IPS DF 6.9 (cell line): ENCODE measurements around the gene ENTPD1.

Experiments
- DNase-seq: peaks from one replicate; pipeline ENCODE4 v3.0.0-alpha.2; 2013; ENCODE audit warnings: low read depth, low spot score
- H3K27ac ChIP-seq: one replicate; pipeline ENCODE4 v1.5.1; 2013; ENCODE audit warnings: low read length, control low read depth
- H3K27me3 ChIP-seq: 2 replicates; pipeline ENCODE4 v1.6.1; 2013; ENCODE audit warnings: mild to moderate bottlenecking, low read length; ENCODE audit not compliant: control insufficient read depth, insufficient read depth
- H3K36me3 ChIP-seq: 2 replicates; pipeline ENCODE4 v1.6.1; 2013; ENCODE audit warnings: low read length; ENCODE audit not compliant: control insufficient read depth, insufficient read depth
- H3K4me1 ChIP-seq: 2 replicates; pipeline ENCODE4 v1.6.1; 2013; ENCODE audit warnings: low read length; ENCODE audit not compliant: control insufficient read depth, insufficient read depth
- H3K4me3 ChIP-seq: 2 replicates; pipeline ENCODE4 v1.5.1; 2013; ENCODE audit warnings: mild to moderate bottlenecking, low read length
- H3K9me3 ChIP-seq: 2 replicates; pipeline ENCODE4 v1.6.1; 2013; ENCODE audit warnings: low read length, inconsistent platforms; ENCODE audit not compliant: control insufficient read depth, insufficient read depth
- WGBS: extraction: QIAGEN DNeasy Blood & Tissue Kit; methylation state at CpG from one replicate; pipeline ENCODE4 v1.1.7; 2013; ENCODE audit warnings: mixed read lengths, missing lambda C conversion rate; ENCODE audit not compliant: insufficient read length, insufficient coverage; 5-methylcytosine and 5-hydroxymethylcytosine counted together

Gene ENTPD1

DNA sequence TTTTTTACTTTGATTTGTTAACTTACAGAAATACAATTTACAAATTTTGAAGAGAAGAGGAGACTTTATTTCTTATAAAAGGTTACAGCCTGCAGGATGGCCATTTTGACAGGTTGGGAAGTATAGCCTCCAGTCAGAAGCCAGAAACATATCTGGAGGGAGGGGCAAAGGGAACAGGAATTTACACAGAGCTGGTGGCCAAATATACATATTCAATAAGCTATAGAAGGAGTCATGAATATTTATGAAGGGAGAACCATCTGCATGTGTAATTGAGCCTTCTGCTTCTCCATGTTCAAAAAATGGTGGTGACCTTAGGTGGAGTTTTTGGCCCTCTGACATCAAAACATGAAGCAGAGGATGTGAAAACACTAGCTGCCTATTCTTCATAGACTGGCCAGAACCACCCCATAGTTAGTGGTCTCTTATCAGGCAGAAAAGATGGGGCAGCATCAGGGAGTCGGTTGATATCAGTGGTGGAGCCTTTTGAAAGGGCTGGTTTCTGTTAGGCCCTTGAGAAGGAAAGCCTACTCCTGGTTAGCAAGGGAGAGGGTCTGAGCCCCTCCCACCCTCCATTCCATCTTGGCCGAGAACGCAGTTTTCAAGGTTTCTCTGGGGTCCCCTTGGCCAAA lies 57.2 kb downstream of the ENTPD1 start:
- H3K36me3 ChIP-seq: no peaks in the 10 kb centered on the region
- H3K9me3 ChIP-seq: no peaks in the 10 kb centered on the region
- no peak for DNase-seq
- no peaks in the 10 kb centered on the region for H3K27me3 ChIP-seq
- H3K4me1 ChIP-seq: no peaks in the 10 kb centered on the region
- H3K4me3 ChIP-seq: no peak overlapping the region
- no CpG with 5 or more reads among the region's 3 CpGs for WGBS
- no peak overlapping the region for H3K27ac ChIP-seq

DNA sequence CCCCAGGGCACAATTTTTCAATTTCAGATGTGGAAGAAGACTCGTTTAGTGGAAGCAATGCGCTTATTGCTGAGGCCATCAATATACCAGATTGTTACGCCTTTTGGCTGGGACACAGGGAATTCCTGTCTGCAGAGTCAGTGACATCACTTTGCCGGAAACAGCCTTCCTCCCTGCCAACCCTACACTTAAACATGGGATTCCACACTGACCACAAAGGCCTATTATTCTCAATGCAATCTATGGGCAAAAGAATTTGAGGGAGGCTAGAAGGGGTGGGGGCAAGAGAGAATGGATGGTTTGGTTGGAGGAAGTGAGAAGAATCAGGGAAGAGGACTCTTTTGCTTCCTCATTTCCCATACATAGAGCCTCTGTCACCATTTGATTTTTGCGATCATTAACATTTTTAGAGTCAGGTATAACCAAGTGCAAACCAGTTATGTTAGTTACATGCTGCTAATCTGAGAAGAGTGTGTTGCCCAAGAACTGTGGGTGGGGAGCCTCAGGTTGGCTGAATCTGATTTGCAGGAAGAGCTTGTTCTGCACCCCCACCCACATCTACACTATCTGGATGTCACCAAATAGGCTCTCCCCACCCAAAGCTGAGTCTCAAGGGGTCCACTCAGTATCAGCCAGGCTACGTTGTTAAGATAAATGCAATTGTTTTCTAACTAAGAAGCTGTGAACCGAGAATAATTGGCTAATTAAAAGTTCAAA lies 58.2 kb downstream of the ENTPD1 start:
- Histone ChIP-seq H3K36me3 (no peaks in the 10 kb centered on the region), H3K4me1 (no peaks in the 10 kb centered on the region), H3K4me3 (no peak overlapping the region), H3K9me3 (no peaks in the 10 kb centered on the region), H3K27ac (no peak overlapping the region), H3K27me3 (no peaks in the 10 kb centered on the region)
- WGBS: no CpG with 5 or more reads among the region's 7 CpGs
- no peak for DNase-seq

DNA sequence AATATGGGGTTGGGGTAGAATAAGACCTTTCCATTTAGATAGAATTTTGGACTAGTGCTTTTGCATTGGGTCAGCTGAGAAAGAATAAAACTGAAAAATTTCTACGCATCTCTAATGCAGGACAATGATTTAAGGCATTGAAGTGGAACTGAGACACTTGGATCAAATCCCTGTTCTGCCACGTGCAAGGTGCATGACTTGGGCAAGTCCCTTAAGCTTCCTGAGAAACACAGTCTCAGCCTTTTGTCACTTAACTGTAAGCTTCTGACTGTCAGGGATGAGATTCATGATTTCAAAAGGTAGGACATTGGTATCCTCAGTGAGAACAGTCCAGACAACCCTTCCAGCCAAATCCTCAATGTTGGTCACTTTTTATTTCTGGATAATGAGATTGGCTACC lies 59.2 kb downstream of the ENTPD1 start:
- no peak overlapping the region for H3K27ac ChIP-seq
- no peaks in the 10 kb centered on the region for H3K36me3 ChIP-seq
- DNase-seq: no peak
- no peaks in the 10 kb centered on the region for H3K9me3 ChIP-seq
- H3K4me1 ChIP-seq: no peaks in the 10 kb centered on the region
- WGBS: no CpG with 5 or more reads among the region's 2 CpGs
- H3K27me3 ChIP-seq: no peaks in the 10 kb centered on the region
- no peak overlapping the region for H3K4me3 ChIP-seq

DNA sequence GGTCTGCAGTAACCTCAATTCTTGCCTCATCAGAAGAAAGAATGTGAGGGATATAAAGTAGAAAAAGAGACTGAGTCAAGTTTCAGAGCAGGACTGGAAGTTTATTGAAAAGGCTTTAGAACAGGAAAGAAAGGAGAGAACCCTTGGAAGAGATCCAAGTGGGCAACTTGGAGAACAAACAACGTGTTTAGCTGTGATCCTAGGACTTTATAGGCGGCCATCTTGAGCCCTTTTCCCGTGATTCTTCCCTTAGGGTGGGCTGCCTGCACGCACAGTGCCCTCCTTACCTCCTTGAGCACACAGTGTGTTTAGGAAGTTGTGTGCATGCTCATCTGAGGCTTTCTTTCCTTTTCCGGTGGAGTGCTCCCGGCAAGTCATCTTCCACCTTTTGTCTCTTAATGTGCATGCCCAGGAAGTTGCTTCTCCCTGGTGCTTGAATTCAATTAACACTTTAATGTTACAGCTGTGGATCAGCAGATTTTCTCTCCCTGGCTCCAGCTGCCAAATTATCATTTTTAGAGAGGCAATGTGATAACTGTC lies 59.8 kb downstream of the ENTPD1 start:
- Histone ChIP-seq H3K27me3 (no peaks in the 10 kb centered on the region), H3K27ac (no peak overlapping the region), H3K4me1 (no peaks in the 10 kb centered on the region), H3K9me3 (no peaks in the 10 kb centered on the region), H3K36me3 (no peaks in the 10 kb centered on the region), H3K4me3 (no peak overlapping the region)
- no peak for DNase-seq
- WGBS: no CpG with 5 or more reads among the region's 6 CpGs

DNA sequence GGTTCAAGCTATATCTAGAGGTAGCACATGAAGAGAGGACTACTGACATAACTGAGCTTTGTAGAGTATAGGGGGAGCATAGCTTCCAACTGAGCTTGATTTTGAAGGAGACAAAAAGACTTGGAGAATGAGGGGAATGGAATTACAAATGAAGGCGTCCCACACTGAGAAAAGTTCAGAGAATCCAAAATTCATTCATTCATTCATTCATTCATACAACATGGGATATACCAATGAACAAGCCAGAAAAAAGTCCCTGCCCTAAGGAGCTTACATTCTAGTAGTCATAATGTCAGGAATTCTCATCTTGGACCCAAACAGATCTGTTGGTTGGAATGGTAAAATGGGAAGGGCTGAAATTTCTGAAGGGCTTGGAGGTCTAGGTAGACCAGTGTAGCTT lies 62.0 kb downstream of the ENTPD1 start:
- Histone ChIP-seq H3K27me3 (no peaks in the 10 kb centered on the region), H3K36me3 (no peaks in the 10 kb centered on the region), H3K4me1 (no peaks in the 10 kb centered on the region), H3K4me3 (no peak overlapping the region), H3K27ac (no peak overlapping the region), H3K9me3 (no peaks in the 10 kb centered on the region)
- no CpG with 5 or more reads among the region's 1 CpG for WGBS
- DNase-seq: no peak

DNA sequence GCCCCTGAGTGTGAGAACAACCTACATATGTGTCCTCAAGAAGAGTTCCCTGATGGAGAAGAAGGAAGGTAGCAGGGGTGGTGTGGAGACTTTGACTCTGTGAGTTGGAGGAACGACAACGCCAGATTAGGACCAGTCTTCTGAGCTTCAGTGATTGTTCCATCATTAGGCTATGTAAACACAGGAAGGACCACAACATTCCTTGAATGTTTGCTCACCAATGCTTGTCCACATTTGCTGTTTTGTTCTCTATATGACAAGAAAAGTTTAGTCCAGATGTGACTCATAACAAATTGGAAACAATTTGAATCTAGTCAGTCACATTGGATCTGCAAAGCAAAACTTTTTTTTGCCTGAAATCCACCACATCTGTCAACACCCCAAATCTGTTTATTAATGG lies 62.7 kb downstream of the ENTPD1 start:
- no peak for DNase-seq
- Histone ChIP-seq H3K4me3 (no peak overlapping the region), H3K9me3 (no peaks in the 10 kb centered on the region), H3K27ac (no peak overlapping the region), H3K4me1 (no peaks in the 10 kb centered on the region), H3K36me3 (no peaks in the 10 kb centered on the region), H3K27me3 (no peaks in the 10 kb centered on the region)
- WGBS: no CpG with 5 or more reads among the region's 2 CpGs

DNA sequence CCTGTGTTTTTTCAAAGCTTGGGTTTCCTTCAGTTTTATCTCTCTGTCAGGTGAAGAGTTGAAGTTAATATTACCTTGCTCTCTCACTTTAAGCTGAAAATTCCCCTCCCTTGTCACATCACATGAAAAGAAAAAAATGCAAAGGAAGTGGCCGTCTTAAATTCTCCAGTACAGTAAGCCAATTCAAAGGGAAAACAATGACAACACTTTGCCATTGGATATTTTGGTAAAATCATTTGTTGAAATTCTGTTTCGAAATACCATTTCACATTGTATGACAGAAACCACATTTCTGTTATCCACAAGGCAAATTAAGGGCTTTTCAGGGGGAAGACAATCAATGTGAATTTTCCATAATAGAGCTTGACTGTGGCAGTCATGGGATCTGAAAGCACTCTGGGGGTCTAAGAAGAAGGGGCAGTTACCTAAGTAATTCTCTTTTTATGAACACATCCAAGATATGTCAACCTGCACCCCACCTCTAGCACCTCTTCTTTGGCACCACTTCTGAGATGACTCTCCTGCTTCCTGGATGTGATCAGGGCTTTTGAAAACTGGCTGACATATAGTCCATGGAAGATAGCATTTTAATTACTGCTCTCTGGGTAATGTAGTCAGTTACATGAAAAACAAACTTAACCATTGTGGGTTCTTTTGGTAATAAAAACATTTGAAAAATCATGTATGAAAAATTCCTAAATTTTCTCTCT lies 63.8 kb downstream of the ENTPD1 start:
- no peak overlapping the region for H3K4me3 ChIP-seq
- no peak for DNase-seq
- no peaks in the 10 kb centered on the region for H3K9me3 ChIP-seq
- no peak overlapping the region for H3K27ac ChIP-seq
- no peaks in the 10 kb centered on the region for H3K4me1 ChIP-seq
- H3K36me3 ChIP-seq: no peaks in the 10 kb centered on the region
- WGBS: no CpG with 5 or more reads among the region's 2 CpGs
- H3K27me3 ChIP-seq: no peaks in the 10 kb centered on the region

DNA sequence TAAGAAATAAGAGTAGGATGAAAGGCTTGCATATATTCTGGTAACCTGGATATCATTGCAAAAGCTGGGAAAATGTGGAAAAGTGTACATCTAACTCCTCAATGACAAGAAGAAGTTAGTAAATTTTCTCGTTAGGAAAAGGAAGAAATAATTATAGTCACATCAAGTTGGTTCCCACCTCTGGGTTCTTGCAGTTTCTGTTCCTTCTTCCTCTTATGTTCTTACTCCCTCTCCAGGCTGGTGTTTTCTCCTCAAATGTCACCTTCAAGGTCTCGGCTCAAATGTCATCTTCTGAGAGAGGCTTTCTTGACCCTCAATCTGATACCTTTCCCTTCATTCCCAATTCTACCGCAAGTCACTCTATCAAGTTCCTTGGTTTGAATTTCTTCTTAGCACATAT lies 64.4 kb downstream of the ENTPD1 start:
- no peaks in the 10 kb centered on the region for H3K36me3 ChIP-seq
- DNase-seq: no peak
- H3K27ac ChIP-seq: no peak overlapping the region
- WGBS: no CpG with 5 or more reads among the region's 3 CpGs
- no peaks in the 10 kb centered on the region for H3K4me1 ChIP-seq
- H3K9me3 ChIP-seq: no peaks in the 10 kb centered on the region
- H3K27me3 ChIP-seq: no peaks in the 10 kb centered on the region
- H3K4me3 ChIP-seq: no peak overlapping the region

DNA sequence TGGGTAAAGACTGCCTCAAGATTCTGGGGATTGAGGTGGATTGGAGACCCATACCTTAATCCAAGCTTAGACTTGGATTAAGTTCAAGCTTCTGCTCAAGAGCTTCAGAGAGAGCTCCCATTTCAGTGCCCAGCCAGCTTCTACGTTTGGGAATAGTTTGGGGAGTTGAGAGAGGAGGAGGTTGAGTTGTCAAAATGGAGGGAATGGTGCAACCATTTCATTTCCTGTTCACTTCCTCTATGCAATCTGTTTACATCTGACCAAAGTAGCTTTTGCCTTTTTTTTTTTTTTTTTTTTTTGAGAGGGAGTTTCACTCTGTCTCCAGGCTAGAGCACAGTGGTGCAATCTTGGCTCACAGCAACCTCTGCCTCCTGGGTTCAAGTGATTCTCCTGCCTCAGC lies 65.8 kb downstream of the ENTPD1 start:
- Histone ChIP-seq H3K36me3 (no peaks in the 10 kb centered on the region), H3K4me3 (no peak overlapping the region), H3K27ac (no peak overlapping the region), H3K27me3 (no peaks in the 10 kb centered on the region), H3K4me1 (no peaks in the 10 kb centered on the region), H3K9me3 (no peaks in the 10 kb centered on the region)
- WGBS: no CpG with 5 or more reads among the region's 1 CpG
- no peak for DNase-seq

DNA sequence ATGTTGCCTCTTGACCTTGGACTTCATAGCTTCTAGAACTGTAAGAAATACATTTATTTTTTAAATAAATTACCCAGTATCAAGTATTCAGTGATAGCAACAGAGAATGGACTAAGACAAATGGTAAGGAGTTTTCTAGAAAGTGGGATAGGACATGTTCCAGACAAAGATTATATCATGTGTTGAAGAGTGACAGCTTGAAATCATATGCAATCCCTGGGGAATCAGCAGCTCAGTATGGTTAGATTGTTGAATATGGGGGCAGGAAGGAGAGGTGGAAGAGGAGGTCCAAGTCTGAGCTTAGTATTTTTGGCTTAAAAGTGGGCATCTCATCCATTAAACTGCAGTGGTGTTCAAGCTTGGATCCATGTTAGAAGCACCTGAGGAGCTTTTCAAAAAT lies 74.1 kb downstream of the ENTPD1 start:
- no peak overlapping the region for H3K4me3 ChIP-seq
- H3K27ac ChIP-seq: no peak overlapping the region
- no peaks in the 10 kb centered on the region for H3K27me3 ChIP-seq
- no peaks in the 10 kb centered on the region for H3K9me3 ChIP-seq
- H3K36me3 ChIP-seq: no peaks in the 10 kb centered on the region
- no peak for DNase-seq
- H3K4me1 ChIP-seq: no peaks in the 10 kb centered on the region
